ENCODE results near the gene OSBPL9.
"Not testable (repeated sequence)": the region's sequence is repeated elsewhere in the genome, so short reads cannot be mapped to it uniquely, and the experiment has no call there.

The OSBPL9 gene

DNA sequence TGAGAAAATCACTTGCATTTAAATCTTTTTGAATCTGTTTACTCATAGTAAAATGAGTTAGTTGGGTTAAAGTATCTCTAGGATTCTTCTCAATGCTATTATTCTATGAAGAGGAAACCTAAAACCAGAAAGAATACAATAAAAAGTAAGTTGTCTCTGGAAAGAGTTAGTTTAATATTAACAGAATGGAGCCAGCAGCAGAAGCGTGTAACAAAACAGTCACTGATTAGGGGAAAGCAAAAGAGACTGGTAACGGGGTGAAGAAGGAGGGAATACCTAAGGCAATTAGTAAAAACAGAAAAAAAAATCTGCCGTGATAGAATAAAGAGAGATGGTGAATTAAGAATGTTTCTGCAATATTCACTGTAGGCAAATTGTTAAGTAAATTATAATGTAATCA lies 201.6 kb downstream of the OSBPL9 start:
- no peak for DNase-seq

DNA sequence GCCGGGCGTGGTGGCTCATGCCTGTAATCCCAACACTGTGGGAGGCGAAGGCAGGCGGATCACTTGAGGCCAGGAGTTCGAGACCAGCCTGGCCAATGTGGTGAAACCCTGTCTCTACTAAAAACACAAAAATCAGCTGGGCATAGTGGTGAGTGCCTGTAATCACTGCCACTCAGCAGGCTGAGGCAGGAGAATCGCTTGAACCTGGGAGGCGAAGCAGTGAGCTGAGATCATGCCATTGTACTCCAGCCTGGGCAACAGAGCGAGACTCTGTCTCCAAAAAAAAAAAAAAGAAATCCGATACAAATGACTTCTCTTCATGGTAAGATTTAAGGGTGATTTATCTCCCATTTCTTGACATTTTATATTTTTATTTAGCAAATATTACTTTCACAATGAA lies 202.1 kb downstream of the OSBPL9 start:
- not testable (repeated sequence) for DNase-seq

DNA sequence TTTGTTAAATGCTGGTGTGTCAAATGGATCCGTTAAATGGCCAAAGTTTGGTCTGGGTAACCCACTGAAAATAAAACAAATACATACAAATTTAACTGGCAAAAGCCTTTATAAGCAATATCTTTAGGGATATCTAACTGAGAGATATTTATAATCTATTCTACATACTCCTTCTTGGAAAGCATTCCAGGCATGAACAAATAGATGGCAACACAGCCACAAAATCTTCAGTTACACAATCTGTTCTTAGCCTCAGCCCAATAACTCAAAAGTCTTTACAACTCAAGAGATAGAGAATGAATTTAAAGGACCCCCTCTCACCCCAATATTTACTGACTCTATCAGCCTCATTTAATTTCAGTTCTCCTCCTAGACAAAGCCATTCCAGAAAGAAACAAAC lies 202.9 kb downstream of the OSBPL9 start:
- no peak for DNase-seq

DNA sequence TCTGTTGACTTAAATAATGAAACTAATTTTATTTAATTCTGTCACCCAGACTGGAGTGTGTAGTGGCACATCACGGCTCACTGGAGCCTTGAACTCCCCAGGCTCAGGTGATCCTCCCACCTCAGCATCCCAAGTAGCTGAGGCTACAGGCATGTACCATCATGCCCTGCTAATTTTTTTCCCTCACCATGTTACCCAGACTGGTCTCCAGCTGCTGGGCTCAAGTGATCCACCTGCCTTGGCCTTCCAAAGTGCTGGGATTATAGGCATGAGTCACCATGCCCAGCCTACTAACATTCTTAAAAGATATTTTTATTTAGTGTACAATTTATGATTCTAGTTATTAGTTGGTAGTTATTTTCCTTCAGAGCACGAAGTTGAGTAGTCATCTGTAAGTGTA lies 212.2 kb downstream of the OSBPL9 start:
- DNase-seq = no peak

DNA sequence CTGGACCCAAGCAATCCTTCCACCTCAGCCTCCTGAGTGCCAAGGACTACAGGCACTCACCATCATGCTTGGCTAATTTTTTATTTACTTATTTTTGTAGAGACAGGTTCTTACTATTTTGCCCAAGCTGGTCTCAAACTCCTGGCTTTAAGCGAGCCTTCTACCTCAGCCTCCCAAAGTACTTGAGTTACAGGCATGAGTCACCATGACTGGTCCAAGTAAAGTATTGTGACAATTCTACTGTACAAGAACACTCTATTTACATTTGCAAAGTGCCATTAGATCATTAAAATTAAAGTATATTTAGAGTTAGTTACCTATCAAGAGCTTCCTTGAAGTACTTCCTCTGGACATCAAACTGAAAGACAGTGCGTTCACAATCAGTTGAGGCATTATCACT lies 216.8 kb downstream of the OSBPL9 start:
- DNase-seq = no peak

DNA sequence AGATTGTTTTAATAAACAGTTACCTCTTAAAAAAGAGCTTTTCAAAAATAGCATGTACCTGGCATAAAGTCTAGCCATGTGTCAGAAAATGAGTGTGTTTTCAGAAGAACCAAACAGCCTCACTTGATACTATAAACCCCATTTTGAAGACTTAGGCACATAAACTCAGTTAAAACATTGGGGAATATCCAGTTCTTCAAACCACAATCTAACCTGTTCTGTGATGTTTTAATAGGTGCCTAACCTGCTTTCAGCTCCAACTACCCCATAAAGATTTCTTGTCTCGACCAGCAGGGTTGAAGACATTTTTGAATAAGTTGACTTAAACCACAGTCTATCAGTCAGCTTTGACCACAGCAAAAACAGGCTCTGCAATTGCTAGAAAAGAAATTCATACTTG lies 220.4 kb downstream of the OSBPL9 start:
- no peak for DNase-seq

All from AML-193 (cell line).